ENCODE data around the gene RPA1.
"Not testable (repeated sequence)": the region's sequence is repeated elsewhere in the genome, so short reads cannot be mapped to it uniquely, and the experiment has no call there.

Gene RPA1

GRCh38 chr17:1820528-1821252 is 9.1 kb upstream of the RPA1 start:
- DNase-seq, result peak; percentile 47

- DNase-seq, result no peak
Measured at GRCh38 chr17:1829216-1829591, 601 bp upstream of the RPA1 start.

- DNase-seq, result no peak
Measured at GRCh38 chr17:1830288-1830687, 483 bp downstream of the RPA1 start.

GRCh38 chr17:1834380-1835149 is 4.8 kb downstream of the RPA1 start:
- no peak for DNase-seq

GRCh38 chr17:1839516-1839915 is 9.7 kb downstream of the RPA1 start:
- DNase-seq, result no peak

GRCh38 chr17:1843947-1844346 is 14.1 kb downstream of the RPA1 start:
- DNase-seq, result no peak

GRCh38 chr17:1847191-1847590 is 17.4 kb downstream of the RPA1 start:
- no peak for DNase-seq

- DNase-seq, result no peak
Measured at GRCh38 chr17:1852327-1852726, 22.5 kb downstream of the RPA1 start.

GRCh38 chr17:1853698-1854097 is 23.9 kb downstream of the RPA1 start:
- no peak for DNase-seq

- DNase-seq, result not testable (repeated sequence)
Measured at GRCh38 chr17:1856462-1856861, 26.7 kb downstream of the RPA1 start.

- no peak for DNase-seq
Measured at GRCh38 chr17:1860978-1861377, 31.2 kb downstream of the RPA1 start.

GRCh38 chr17:1861391-1862010 is 31.7 kb downstream of the RPA1 start:
- DNase-seq, result no peak

- DNase-seq, result peak; percentile 19
Measured at GRCh38 chr17:1865252-1866037, 35.6 kb downstream of the RPA1 start.

GRCh38 chr17:1867307-1867706 is 37.5 kb downstream of the RPA1 start:
- no peak for DNase-seq

- no peak for DNase-seq
Measured at GRCh38 chr17:1868090-1868489, 38.3 kb downstream of the RPA1 start.

GRCh38 chr17:1870592-1870991 is 40.8 kb downstream of the RPA1 start:
- no peak for DNase-seq

GRCh38 chr17:1871756-1872155 is 42.0 kb downstream of the RPA1 start:
- DNase-seq, result no peak

- no peak for DNase-seq
Measured at GRCh38 chr17:1872254-1872653, 42.4 kb downstream of the RPA1 start.

- no peak for DNase-seq
Measured at GRCh38 chr17:1872976-1873375, 43.2 kb downstream of the RPA1 start.

GRCh38 chr17:1873418-1873817 is 43.6 kb downstream of the RPA1 start:
- no peak for DNase-seq

- no peak for DNase-seq
Measured at GRCh38 chr17:1875597-1875996, 45.8 kb downstream of the RPA1 start.

- no peak for DNase-seq
Measured at GRCh38 chr17:1878419-1879121, 48.8 kb downstream of the RPA1 start.

All from fibroblast of skin of abdomen (primary cell).